ENCODE measurements around the gene TOP2B.

Gene TOP2B

GRCh38 chr3:25611193-25611592 is 53.5 kb downstream of the TOP2B start:
- no peaks in the 10 kb centered on the region for H3K36me3 ChIP-seq (ENCODE audit: control insufficient read depth, insufficient read depth, low read length)

GRCh38 chr3:25610779-25611178 is 53.9 kb downstream of the TOP2B start:
- H3K4me3 ChIP-seq (ENCODE audit: low read depth, low read length), result no peak overlapping the region
- no peak overlapping the region for H2AFZ ChIP-seq
- no peak overlapping the region for H3K9ac ChIP-seq
- TF ChIP-seq CTCF (IDR thresholded peaks at IDR 0.05), result no peak
- no peaks in the 10 kb centered on the region for H3K79me2 ChIP-seq
- no peak overlapping the region for H3K27ac ChIP-seq
- H3K36me3 ChIP-seq (ENCODE audit: control insufficient read depth, insufficient read depth, low read length), result no peaks in the 10 kb centered on the region
- H3K4me2 ChIP-seq (ENCODE audit: low read length), result no peak overlapping the region
- no peaks in the 10 kb centered on the region for H3K27me3 ChIP-seq (ENCODE audit: control insufficient read depth, insufficient read depth, low read length)
- no peaks in the 10 kb centered on the region for H3K4me1 ChIP-seq
- no peaks in the 10 kb centered on the region for H3K9me3 ChIP-seq (ENCODE audit: control insufficient read depth, low read length)

More at GRCh38 chr3:25611193-25611592, 53.5 kb downstream of the TOP2B start:
- Histone ChIP-seq H3K4me3 (ENCODE audit: low read depth, low read length) (no peak overlapping the region), H3K27ac (no peak overlapping the region), H3K4me1 (no peaks in the 10 kb centered on the region), H3K27me3 (ENCODE audit: control insufficient read depth, insufficient read depth, low read length) (no peaks in the 10 kb centered on the region), H3K79me2 (no peaks in the 10 kb centered on the region), H3K4me2 (ENCODE audit: low read length) (no peak overlapping the region), H3K9ac (no peak overlapping the region), H3K9me3 (ENCODE audit: control insufficient read depth, low read length) (no peaks in the 10 kb centered on the region), H2AFZ (no peak overlapping the region)
- TF ChIP-seq CTCF (IDR thresholded peaks at IDR 0.05), result no peak

GRCh38 chr3:25610167-25610566 is 54.5 kb downstream of the TOP2B start:
- Histone ChIP-seq H3K36me3 (ENCODE audit: control insufficient read depth, insufficient read depth, low read length) (no peaks in the 10 kb centered on the region), H3K9me3 (ENCODE audit: control insufficient read depth, low read length) (no peaks in the 10 kb centered on the region), H3K79me2 (no peaks in the 10 kb centered on the region), H3K4me2 (ENCODE audit: low read length) (no peak overlapping the region), H3K4me3 (ENCODE audit: low read depth, low read length) (no peak overlapping the region), H3K27me3 (ENCODE audit: control insufficient read depth, insufficient read depth, low read length) (no peaks in the 10 kb centered on the region), H2AFZ (no peak overlapping the region), H3K4me1 (no peaks in the 10 kb centered on the region), H3K27ac (no peak overlapping the region), H3K9ac (no peak overlapping the region)
- TF ChIP-seq CTCF (IDR thresholded peaks at IDR 0.05), result no peak

- no peak for TF ChIP-seq CTCF (IDR thresholded peaks at IDR 0.05)
- H3K9ac ChIP-seq, result no peak overlapping the region
- H3K4me2 ChIP-seq (ENCODE audit: low read length), result no peak overlapping the region
- no peak overlapping the region for H2AFZ ChIP-seq
- no peaks in the 10 kb centered on the region for H3K27me3 ChIP-seq (ENCODE audit: control insufficient read depth, insufficient read depth, low read length)
- no peaks in the 10 kb centered on the region for H3K36me3 ChIP-seq (ENCODE audit: control insufficient read depth, insufficient read depth, low read length)
- H3K4me3 ChIP-seq (ENCODE audit: low read depth, low read length), result no peak overlapping the region
- no peak overlapping the region for H3K27ac ChIP-seq
- H3K9me3 ChIP-seq (ENCODE audit: control insufficient read depth, low read length), result no peaks in the 10 kb centered on the region
- no peaks in the 10 kb centered on the region for H3K79me2 ChIP-seq
- H3K4me1 ChIP-seq, result no peaks in the 10 kb centered on the region
Measured at GRCh38 chr3:25604107-25604805, 60.5 kb downstream of the TOP2B start.

- H3K36me3 ChIP-seq (ENCODE audit: control insufficient read depth, insufficient read depth, low read length), result no peaks in the 10 kb centered on the region
- H2AFZ ChIP-seq, result no peak overlapping the region
- H3K27ac ChIP-seq, result no peak overlapping the region
- no peaks in the 10 kb centered on the region for H3K79me2 ChIP-seq
- TF ChIP-seq CTCF (IDR thresholded peaks at IDR 0.05), result no peak
- no peaks in the 10 kb centered on the region for H3K27me3 ChIP-seq (ENCODE audit: control insufficient read depth, insufficient read depth, low read length)
- H3K9me3 ChIP-seq (ENCODE audit: control insufficient read depth, low read length), result no peaks in the 10 kb centered on the region
- no peak overlapping the region for H3K9ac ChIP-seq
- no peaks in the 10 kb centered on the region for H3K4me1 ChIP-seq
- H3K4me2 ChIP-seq (ENCODE audit: low read length), result no peak overlapping the region
- no peak overlapping the region for H3K4me3 ChIP-seq (ENCODE audit: low read depth, low read length)
Measured at GRCh38 chr3:25603703-25604102, 61.0 kb downstream of the TOP2B start.

Measured in parathyroid adenoma (tissue), 2 donors.